GM19468 (cell line): ENCODE results near the gene FOXD4L4.
"Not testable (repeated sequence)": the region's sequence is repeated elsewhere in the genome, so short reads cannot be mapped to it uniquely, and the experiment has no call there.

Experiments
- ATAC-seq: cut with Tn5 transposase; IDR thresholded peaks from one replicate; pipeline ENCODE4 v1.9.1; 2021; ENCODE audit warnings: mild to moderate bottlenecking, moderate library complexity, moderate number of reproducible peaks; ENCODE audit not compliant: unreplicated experiment; ENCODE audit errors: extremely low read depth

The FOXD4L4 gene

DNA sequence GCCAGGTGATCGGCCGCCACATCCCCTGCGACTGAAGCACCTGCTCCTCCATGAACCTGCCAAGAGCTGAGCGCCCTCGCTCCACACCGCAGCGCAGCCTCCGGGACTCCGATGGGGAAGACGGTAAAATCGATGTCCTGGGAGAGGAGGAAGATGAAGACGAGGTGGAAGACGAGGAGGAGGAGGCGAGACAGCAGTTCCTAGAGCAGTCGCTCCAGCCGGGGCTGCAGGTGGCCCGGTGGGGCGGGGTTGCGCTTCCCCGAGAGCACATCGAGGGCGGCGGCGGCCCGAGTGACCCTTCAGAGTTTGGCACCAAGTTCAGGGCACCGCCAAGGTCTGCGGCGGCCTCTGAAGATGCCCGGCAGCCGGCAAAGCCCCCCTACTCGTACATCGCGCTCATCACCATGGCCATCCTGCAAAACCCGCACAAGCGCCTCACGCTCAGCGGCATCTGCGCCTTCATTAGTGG lies at the start of gene FOXD4L4:
Gene FOXD4L4, plus strand, starts transcription at position 51 of the 469 bp plus-strand sequence. Its CDS starts 0 bp downstream, at position 51.
- not testable (repeated sequence) for ATAC-seq

DNA sequence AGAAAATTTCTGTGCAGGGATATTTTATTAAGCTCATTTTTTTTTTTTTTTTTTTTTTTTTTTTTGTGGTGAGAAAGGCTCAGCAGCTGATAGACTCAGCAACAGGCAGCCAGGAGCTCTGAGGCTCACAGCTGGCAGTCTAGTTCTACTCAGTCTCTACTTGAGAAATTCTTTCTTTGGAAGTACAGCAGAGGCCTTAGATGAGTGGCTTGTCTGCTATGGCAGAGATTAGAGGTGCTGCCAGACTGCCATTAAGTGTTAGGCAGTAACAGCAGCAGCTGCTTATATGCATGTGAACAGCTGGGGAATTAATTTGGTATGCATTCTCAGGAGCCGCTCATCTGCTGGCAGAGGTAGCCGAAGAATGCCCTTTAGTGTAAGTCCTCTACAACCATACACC lies 33.4 kb upstream of the FOXD4L4 start:
- not testable (repeated sequence) for ATAC-seq

GRCh38 chr9:65714445-65714844 lies 22.5 kb upstream of the FOXD4L4 start:
- ATAC-seq: not testable (repeated sequence)

DNA sequence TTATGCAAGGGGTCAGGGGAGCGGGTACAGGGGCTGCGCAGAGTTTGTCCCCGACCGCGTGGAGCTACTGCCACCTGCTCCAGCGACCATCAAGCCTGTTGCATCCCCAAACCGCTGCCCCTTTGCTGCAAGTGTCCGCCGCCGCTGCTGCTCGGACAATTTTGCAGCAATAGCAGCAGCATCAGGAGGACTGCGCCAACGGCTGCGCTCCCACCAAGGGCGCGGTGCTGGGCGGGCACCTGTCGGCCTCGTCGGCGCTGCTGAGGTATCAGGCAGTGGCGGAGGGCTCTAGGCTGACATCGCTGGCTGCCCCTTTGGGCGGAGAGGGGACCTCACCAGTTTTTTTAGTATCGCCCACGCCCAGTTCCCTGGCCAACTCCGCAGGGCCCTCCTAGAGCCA lies 1.2 kb downstream of the FOXD4L4 start:
- ATAC-seq: not testable (repeated sequence)
